ENCODE data around the gene PIEZO2. TPM values are rescaled to one million over a fixed set of nuclear protein-coding genes. Genes with fewer than 3 reads are reported as not detected.

Gene PIEZO2
- total RNA-seq, 4 donors from 2014 or later = 0.64 to 1.8 (median 1.6) TPM

GRCh38 chr18:10901329-10901728 lies 248.0 kb downstream of the PIEZO2 start:
- Histone ChIP-seq H3K27ac (no peak overlapping the region), H3K9me3 (no peaks in the 10 kb centered on the region), H3K4me1 (no peaks in the 10 kb centered on the region), H3K4me3 (no peak overlapping the region), H3K36me3 (no peaks in the 10 kb centered on the region), H3K27me3 (peaks cover 6% of the 10 kb centered on the region)
- TF ChIP-seq CTCF (IDR thresholded peaks at IDR 0.05) = no peak
- no peak for TF ChIP-seq EP300 (IDR thresholded peaks at IDR 0.05)
- TF ChIP-seq POLR2A (IDR thresholded peaks at IDR 0.05) = no peak
- TF ChIP-seq POLR2AphosphoS5 (IDR thresholded peaks at IDR 0.05) = no peak
- no peak for ATAC-seq
- 88% methylated on average over 1 of the region's 2 CpGs; no CpG with 5 or more reads in 1 of the 2 donors for WGBS, 2 donors (ENCODE audit: low coverage in 1 of 2)

- H3K9me3 ChIP-seq = no peaks in the 10 kb centered on the region
- H3K36me3 ChIP-seq = no peaks in the 10 kb centered on the region
- no peak for ATAC-seq
- no peak overlapping the region for H3K4me3 ChIP-seq
- TF ChIP-seq CTCF (IDR thresholded peaks at IDR 0.05) = no peak
- TF ChIP-seq POLR2AphosphoS5 (IDR thresholded peaks at IDR 0.05) = no peak
- no peak for TF ChIP-seq EP300 (IDR thresholded peaks at IDR 0.05)
- no peak for TF ChIP-seq POLR2A (IDR thresholded peaks at IDR 0.05)
- H3K4me1 ChIP-seq = no peaks in the 10 kb centered on the region
- no peak overlapping the region for H3K27ac ChIP-seq
- peaks cover 6% of the 10 kb centered on the region for H3K27me3 ChIP-seq
- WGBS, 2 donors (ENCODE audit: low coverage in 1 of 2) = 94% methylated on average over 2 to 4 of the region's 4 CpGs
These were observed 248.9 kb downstream of the PIEZO2 start for GRCh38 chr18:10900435-10900834.

GRCh38 chr18:10899481-10899880 lies 249.9 kb downstream of the PIEZO2 start:
- no peaks in the 10 kb centered on the region for H3K36me3 ChIP-seq
- 93% methylated on average over 1 of the region's 1 CpG for WGBS, 2 donors (ENCODE audit: low coverage in 1 of 2)
- no peak for ATAC-seq
- H3K4me3 ChIP-seq = no peak overlapping the region
- H3K27me3 ChIP-seq = peaks cover 6% of the 10 kb centered on the region
- TF ChIP-seq POLR2A (IDR thresholded peaks at IDR 0.05) (no peak), EP300 (IDR thresholded peaks at IDR 0.05) (no peak), POLR2AphosphoS5 (IDR thresholded peaks at IDR 0.05) (no peak), CTCF (IDR thresholded peaks at IDR 0.05) (no peak)
- no peak overlapping the region for H3K27ac ChIP-seq
- no peaks in the 10 kb centered on the region for H3K9me3 ChIP-seq
- no peaks in the 10 kb centered on the region for H3K4me1 ChIP-seq

- H3K36me3 ChIP-seq = no peaks in the 10 kb centered on the region
- no peaks in the 10 kb centered on the region for H3K4me1 ChIP-seq
- H3K27me3 ChIP-seq = peaks cover 6% of the 10 kb centered on the region
- no peak for TF ChIP-seq POLR2AphosphoS5 (IDR thresholded peaks at IDR 0.05)
- TF ChIP-seq POLR2A (IDR thresholded peaks at IDR 0.05) = no peak
- no peak for TF ChIP-seq CTCF (IDR thresholded peaks at IDR 0.05)
- no peak for TF ChIP-seq EP300 (IDR thresholded peaks at IDR 0.05)
- WGBS, 2 donors (ENCODE audit: low coverage in 1 of 2) = 80% methylated on average over 1 to 4 of the region's 4 CpGs
- ATAC-seq = no peak
- H3K4me3 ChIP-seq = no peak overlapping the region
- no peak overlapping the region for H3K27ac ChIP-seq
- H3K9me3 ChIP-seq = no peaks in the 10 kb centered on the region
These were observed 250.9 kb downstream of the PIEZO2 start for GRCh38 chr18:10898417-10898974.

- no peak for ATAC-seq
- 77 to 82% methylated on average over 2 to 3 of the region's 3 CpGs for WGBS, 2 donors (ENCODE audit: low coverage in 1 of 2)
These were observed 252.5 kb downstream of the PIEZO2 start for GRCh38 chr18:10896851-10897250.

More at GRCh38 chr18:10896851-10897250, 252.5 kb downstream of the PIEZO2 start:
- no peak overlapping the region for H3K4me3 ChIP-seq
- TF ChIP-seq CTCF (IDR thresholded peaks at IDR 0.05) (no peak), POLR2AphosphoS5 (IDR thresholded peaks at IDR 0.05) (no peak), EP300 (IDR thresholded peaks at IDR 0.05) (no peak), POLR2A (IDR thresholded peaks at IDR 0.05) (no peak)
- peaks cover 6% of the 10 kb centered on the region for H3K27me3 ChIP-seq
- no peaks in the 10 kb centered on the region for H3K4me1 ChIP-seq
- no peaks in the 10 kb centered on the region for H3K9me3 ChIP-seq
- H3K27ac ChIP-seq = no peak overlapping the region
- H3K36me3 ChIP-seq = no peaks in the 10 kb centered on the region

Measured in gastroesophageal sphincter (tissue), 4 donors.